Measurements from ENCODE around the gene CA14. TPM values are rescaled to one million over a fixed set of nuclear protein-coding genes. Genes with fewer than 3 reads are reported as not detected.
"Not testable (repeated sequence)": the region's sequence is repeated elsewhere in the genome, so short reads cannot be mapped to it uniquely, and the experiment has no call there.

The CA14 gene
- total RNA-seq, 1 donor: not detected

DNA sequence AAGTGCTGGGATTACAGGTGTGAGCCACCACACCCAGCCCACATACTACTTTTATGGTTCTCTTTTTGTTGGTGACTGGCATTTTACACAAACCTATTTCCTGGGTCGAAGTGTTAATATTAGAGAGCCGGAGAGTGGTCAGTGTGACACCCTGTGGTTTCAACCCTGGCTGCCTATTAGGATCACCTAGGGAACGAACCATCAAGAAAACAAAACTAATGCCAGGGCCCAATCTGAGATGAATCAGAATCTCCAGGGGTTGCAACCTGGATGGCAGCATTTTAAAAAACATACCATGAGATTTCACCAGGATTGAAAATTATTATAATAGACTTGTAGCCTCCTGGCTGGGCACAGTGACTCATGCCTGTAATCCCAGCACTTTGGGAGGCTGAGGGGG is 42.1 kb downstream of the CA14 start:
- TF ChIP-seq, protein P1, sequence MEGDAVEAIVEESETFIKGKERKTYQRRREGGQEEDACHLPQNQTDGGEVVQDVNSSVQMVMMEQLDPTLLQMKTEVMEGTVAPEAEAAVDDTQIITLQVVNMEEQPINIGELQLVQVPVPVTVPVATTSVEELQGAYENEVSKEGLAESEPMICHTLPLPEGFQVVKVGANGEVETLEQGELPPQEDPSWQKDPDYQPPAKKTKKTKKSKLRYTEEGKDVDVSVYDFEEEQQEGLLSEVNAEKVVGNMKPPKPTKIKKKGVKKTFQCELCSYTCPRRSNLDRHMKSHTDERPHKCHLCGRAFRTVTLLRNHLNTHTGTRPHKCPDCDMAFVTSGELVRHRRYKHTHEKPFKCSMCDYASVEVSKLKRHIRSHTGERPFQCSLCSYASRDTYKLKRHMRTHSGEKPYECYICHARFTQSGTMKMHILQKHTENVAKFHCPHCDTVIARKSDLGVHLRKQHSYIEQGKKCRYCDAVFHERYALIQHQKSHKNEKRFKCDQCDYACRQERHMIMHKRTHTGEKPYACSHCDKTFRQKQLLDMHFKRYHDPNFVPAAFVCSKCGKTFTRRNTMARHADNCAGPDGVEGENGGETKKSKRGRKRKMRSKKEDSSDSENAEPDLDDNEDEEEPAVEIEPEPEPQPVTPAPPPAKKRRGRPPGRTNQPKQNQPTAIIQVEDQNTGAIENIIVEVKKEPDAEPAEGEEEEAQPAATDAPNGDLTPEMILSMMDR (IDR thresholded peaks at IDR 0.05; ENCODE audit: insufficient read depth, low read depth, low read length): no peak
- no peak overlapping the region for H3K4me3 ChIP-seq (ENCODE audit: low read depth, low read length)
- DNase-seq (ENCODE audit: low read depth): no peak

DNA sequence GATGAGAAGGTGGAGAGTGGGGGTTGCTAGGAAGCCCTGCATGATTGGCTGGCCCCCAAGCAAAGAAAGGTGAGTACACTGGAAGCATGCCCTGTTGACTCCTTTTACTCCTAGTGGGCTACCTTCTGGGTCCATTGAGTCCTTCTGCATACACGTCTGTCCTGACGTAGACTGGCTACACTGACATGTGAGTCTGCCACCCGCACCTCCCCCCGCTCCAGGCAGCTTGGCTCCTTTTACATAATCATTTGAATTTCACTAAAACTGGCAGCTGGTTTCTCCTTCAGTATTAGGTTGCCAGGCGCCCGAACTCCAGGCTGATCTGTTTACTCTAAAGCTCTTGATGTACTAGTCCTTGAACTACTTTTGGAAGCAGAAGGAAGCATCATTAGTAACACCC is 44.8 kb downstream of the CA14 start:
- no peak for DNase-seq (ENCODE audit: low read depth)
- TF ChIP-seq, protein P1 (IDR thresholded peaks at IDR 0.05; ENCODE audit: insufficient read depth, low read depth, low read length): no peak
- no peak overlapping the region for H3K4me3 ChIP-seq (ENCODE audit: low read depth, low read length)

DNA sequence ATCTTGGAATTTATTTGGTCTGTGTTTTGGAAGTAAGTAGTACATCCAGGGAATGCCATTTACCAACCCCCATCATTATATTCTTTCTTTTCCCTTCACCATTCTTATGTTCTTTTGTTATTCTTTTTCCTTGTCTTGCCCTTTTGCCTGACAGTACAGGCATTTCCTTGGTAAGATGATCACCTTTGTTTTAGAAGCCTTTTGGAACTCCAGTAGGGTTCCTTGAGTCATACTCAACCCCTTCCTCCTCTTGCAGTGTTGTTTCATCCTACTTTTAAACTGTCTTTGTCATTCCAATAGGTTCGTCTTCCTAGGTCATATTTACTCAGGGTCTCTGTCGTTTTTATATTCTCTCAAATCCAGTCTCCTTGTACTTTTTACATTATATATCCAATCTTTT is 45.3 kb downstream of the CA14 start:
- TF ChIP-seq, protein P1 (IDR thresholded peaks at IDR 0.05; ENCODE audit: insufficient read depth, low read depth, low read length): no peak
- H3K4me3 ChIP-seq (ENCODE audit: low read depth, low read length): no peak overlapping the region
- DNase-seq (ENCODE audit: low read depth): no peak

DNA sequence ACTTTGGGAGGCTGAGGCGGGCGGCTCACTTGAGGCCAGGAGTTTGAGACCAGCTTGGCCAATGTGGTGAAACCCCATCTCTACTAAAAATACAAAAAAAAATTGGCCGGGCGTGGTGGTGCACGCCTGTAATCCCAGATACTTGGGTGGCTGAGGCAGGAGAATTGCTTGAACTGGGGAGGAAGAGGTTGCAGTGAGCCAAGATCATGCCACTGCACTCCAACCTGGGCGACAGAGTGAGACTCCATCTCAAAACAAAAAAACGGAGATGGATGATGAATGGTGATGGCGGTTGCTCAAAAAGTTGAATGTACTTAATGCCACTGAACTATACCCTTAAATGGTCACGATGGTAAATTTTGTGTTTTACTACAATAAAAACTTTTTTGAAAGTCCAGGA is 51.0 kb downstream of the CA14 start:
- not testable (repeated sequence) for DNase-seq (ENCODE audit: low read depth); H3K4me3 ChIP-seq (ENCODE audit: low read depth, low read length)

DNA sequence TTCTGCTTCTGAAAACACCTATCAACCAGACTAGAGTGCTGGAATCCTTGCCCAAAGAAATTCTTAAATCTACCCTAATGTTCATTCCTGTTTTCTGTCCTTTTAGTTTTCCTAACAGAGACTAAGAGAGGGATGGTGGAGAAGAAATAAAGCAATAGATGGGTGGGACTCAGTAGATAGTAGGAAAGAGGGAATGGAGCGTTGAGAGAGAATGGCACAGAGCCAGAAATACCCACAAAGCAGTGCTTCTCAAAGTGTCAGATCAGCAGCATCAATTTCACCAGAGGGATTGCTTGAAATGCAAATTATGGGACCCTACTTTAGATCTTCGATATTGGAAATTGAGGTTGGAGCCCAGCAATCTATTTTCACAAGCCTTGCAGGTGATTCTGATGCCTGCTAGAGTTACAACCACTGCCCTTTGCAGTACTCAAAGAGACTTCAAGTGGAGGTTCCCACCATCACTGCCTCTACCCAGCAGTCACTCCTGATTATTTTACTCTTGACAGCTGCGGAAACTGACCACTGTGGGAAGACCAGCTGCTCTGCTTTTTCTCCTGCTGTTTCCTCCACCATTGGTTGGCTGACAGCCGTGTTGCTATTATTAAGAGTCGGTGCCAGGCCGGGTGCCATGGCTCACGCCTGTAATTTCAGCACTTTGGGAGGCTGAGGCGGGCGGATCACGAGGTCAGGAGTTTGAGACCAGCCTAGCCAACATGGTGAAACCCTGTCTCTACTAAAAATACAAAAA is 52.4 kb downstream of the CA14 start:
- DNase-seq (ENCODE audit: low read depth): no peak
- no peak overlapping the region for H3K4me3 ChIP-seq (ENCODE audit: low read depth, low read length)
- TF ChIP-seq, protein P1 (IDR thresholded peaks at IDR 0.05; ENCODE audit: insufficient read depth, low read depth, low read length): no peak

DNA sequence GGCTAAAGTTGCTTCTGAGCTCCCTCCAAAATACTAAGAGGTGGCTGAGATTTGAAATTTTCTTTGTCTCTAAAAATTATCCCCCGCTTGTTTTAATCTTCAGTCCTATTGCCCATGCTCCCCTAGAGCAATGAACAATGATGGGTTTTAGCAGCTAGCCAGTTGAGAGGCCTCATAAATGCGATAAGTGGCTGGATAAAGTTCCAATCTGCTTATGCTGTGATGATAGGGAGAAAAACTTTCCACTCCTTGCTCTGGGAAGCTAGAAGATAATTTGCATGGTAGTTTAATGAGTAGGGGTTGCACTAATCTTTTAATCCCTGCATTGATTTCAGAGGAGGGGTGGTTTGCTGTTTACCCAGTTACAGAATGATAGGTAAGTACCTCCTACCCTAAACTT is 54.2 kb downstream of the CA14 start:
- TF ChIP-seq, protein P1 (IDR thresholded peaks at IDR 0.05; ENCODE audit: insufficient read depth, low read depth, low read length): no peak
- no peak for DNase-seq (ENCODE audit: low read depth)
- H3K4me3 ChIP-seq (ENCODE audit: low read depth, low read length): no peak overlapping the region

Small RNA genes lying within 50 kb of the gene (small RNA-seq; reads per million reads assigned to genes)
- gene RN7SL480P (not detected), gene RNU2-17P (272 reads per million, percentile 98 among the genes with 10 or more reads in this experiment)

Other genes with a start within 250 kb of the CA14 start
- gene OTUD7B, start 247.0 kb upstream of the CA14 start, total RNA-seq: 15.1 and 15.8 TPM in 2 replicates
- 39.3 and 57.9 TPM in 2 replicates for gene VPS45, start 190.0 kb upstream of the CA14 start, total RNA-seq
- gene PLEKHO1, start 107.9 kb upstream of the CA14 start, total RNA-seq: 43.2 and 99.9 TPM in 2 replicates
- 27.4 and 30.7 TPM in 2 replicates for gene ANP32E, start 21.7 kb upstream of the CA14 start, total RNA-seq
- 84.4 and 103 TPM in 2 replicates for gene APH1A, start 11.2 kb downstream of the CA14 start, total RNA-seq
- 7.3 and 13.5 TPM in 2 replicates for gene C1orf54, start 15.0 kb downstream of the CA14 start, total RNA-seq
- gene CIART, start 24.8 kb downstream of the CA14 start, total RNA-seq: 6.5 and 8.1 TPM in 2 replicates
- 28.7 and 30.7 TPM in 2 replicates for gene MRPS21, start 36.1 kb downstream of the CA14 start, total RNA-seq
- gene PRPF3, start 63.8 kb downstream of the CA14 start, total RNA-seq: 37.7 and 56.6 TPM in 2 replicates
- 9.7 and 16.8 TPM in 2 replicates for gene RPRD2, start 106.4 kb downstream of the CA14 start, total RNA-seq
- gene TARS2, start 229.6 kb downstream of the CA14 start, total RNA-seq: 17.3 and 18.4 TPM in 2 replicates